Caki2 (cell line): Measurements from ENCODE around the gene FAM163B. TPM values are rescaled to one million over a fixed set of nuclear protein-coding genes. Genes with fewer than 3 reads are reported as not detected.

Experiments used
- DNase-seq: peaks from one replicate; pipeline ENCODE4 v3.0.0-alpha.2; 2015; ENCODE audit warnings: low read depth
- in situ Hi-C: cut with HindIII; loops from 2 replicates; pipeline ENCODE4 v1.10.0; 2016; ENCODE audit warnings: low sequenced_read_pairs, low pct_unique_long_range_greater_than_20kb, mixed read lengths
- total RNA-seq: library from RNA; depleted of rRNA; stranded (reverse); fragments of >200 nt; shearing (Covaris generic); gene quantifications from 2 replicates; pipeline ENCODE4 v1.2.3, GENCODE V29; 2014; ENCODE audit warnings: low replicate concordance; rRNA removed

The FAM163B gene
- total RNA-seq, 1 experiment from 2014 or later, result not detected

DNA sequence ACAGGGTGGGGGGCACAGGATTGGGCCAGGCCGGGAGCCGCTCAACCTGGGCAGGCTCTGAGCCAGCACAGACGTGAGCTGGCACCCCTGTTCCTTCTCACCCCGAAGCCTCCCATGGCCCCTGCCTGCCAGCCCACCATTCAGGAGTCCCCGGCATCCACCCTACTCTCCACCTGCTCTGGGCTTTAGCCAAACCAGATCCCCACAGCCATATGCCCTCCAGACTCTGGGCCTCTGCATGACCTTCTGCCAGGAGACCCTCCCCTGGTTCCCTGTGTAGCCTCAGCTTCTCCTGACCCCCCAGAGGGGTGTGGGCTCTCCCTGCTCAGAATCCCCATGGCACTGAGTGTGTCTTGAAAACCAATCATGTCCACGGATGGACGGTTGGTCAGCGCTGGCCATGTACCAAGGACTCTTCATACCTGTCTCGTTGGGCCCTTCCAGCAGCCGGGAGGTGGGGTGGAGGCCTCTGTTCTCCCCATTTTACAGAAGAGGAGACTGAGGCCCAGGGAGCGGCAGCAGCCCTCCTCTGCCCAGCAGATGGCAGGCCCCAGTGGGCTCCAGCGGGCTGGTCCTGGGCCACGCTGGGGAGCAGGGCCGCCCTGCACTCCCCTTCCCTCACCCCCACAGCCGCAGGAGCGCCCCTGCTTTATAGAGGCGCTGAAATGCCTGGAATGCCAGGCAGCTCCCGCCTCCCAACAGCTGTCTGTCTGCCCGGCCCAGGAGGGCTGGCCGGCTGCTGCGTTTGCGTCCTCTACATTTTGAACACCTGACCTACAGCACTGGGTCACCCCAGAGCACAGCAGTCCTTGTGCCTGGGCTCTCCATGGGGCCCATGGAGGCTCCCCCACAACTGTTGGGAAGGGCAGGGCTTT lies 81.0 kb downstream of the FAM163B start:
- no peak for DNase-seq
- in situ Hi-C loops, result no loop called here

DNA sequence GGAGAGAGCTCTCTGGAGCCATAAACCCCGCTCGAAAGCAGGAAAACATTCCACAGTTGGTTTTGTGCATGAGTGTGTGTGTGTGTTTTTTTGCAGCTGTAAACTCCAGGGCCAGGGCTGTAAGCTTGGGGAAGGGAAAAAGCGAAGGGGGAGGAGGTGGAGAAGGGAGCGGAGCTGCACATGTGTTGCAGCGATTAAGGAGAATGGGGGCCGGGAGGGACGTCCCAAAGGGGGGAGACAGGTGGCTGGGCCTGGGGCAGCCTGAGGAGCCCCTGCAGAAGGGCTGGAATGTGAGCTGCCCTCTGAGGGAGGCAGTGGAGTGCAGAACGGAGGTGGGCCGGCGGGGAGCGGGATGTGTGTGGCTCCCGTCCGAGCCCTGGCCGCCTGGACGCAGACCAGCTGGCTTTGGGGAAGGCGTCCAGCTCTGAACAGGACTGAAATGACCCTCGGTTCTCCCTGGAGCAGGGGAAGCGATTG lies 81.7 kb downstream of the FAM163B start:
- in situ Hi-C loops, result no loop called here
- DNase-seq, result no peak

Other genes starting within 250 kb of the FAM163B start
- gene SURF4, start 233.3 kb downstream of the FAM163B start, total RNA-seq, result 370 and 393 TPM in 2 replicates
- 0.17 TPM in 1 of 2 replicates, not detected in the other for gene STKLD1, start 233.0 kb downstream of the FAM163B start, total RNA-seq
- 27.5 and 35.4 TPM in 2 replicates for gene REXO4, start 191.4 kb downstream of the FAM163B start, total RNA-seq
- 3.0 and 3.7 TPM in 2 replicates for gene ADAMTS13, start 187.0 kb downstream of the FAM163B start, total RNA-seq
- 10.7 and 13.2 TPM in 2 replicates for gene CACFD1, start 149.4 kb downstream of the FAM163B start, total RNA-seq
- 19.6 and 19.7 TPM in 2 replicates for gene SLC2A6, start 130.3 kb downstream of the FAM163B start, total RNA-seq
- gene MYMK, start 84.4 kb downstream of the FAM163B start, total RNA-seq, result not detected in 2 replicates
- not detected in 2 replicates for gene ADAMTSL2, start 74.7 kb downstream of the FAM163B start, total RNA-seq
- gene DBH, start 27.0 kb upstream of the FAM163B start, total RNA-seq, result not detected in 2 replicates
- 7.6 and 13.0 TPM in 2 replicates for gene SARDH, start 129.0 kb upstream of the FAM163B start, total RNA-seq